RWPE2 (cell line): ENCODE data around the gene NEK7.

Source experiments
- ATAC-seq: fragments of 200-7000 bp; cut with Tn5 transposase; 3 replicates; pipeline ENCODE4 v1.9.1; 2021; ENCODE audit warnings: low read depth
- DNase-seq: peaks from one replicate; pipeline ENCODE4 v3.0.0-alpha.2; 2020; ENCODE audit warnings: low spot score
- H3K27ac ChIP-seq: fragments of 450-650 bp; 2 replicates; pipeline ENCODE4 v1.5.1; 2017; ENCODE audit warnings: mild to moderate bottlenecking; ENCODE audit not compliant: poor library complexity, severe bottlenecking
- H3K27me3 ChIP-seq: fragments of 250-450 bp; sonication (Bioruptor Pico); 2 replicates; pipeline ENCODE4 v1.5.1; 2021; ENCODE audit warnings: mild to moderate bottlenecking, moderate library complexity; ENCODE audit not compliant: insufficient read depth, poor library complexity, severe bottlenecking
- H3K36me3 ChIP-seq: fragments of 250-450 bp; sonication (Bioruptor Pico); 2 replicates; pipeline ENCODE4 v1.5.1; 2020; ENCODE audit warnings: low read depth, mild to moderate bottlenecking, moderate library complexity
- H3K4me1 ChIP-seq: fragments of 250-450 bp; sonication (Bioruptor Pico); 2 replicates; pipeline ENCODE4 v1.5.1; 2021; ENCODE audit warnings: mild to moderate bottlenecking, moderate library complexity; ENCODE audit not compliant: insufficient read depth, poor library complexity, severe bottlenecking
- H3K4me3 ChIP-seq: fragments of 250-450 bp; sonication (Bioruptor Pico); 2 replicates; pipeline ENCODE4 v1.5.1; 2021; ENCODE audit warnings: mild to moderate bottlenecking, moderate library complexity; ENCODE audit not compliant: severe bottlenecking
- H3K9me3 ChIP-seq: fragments of 250-450 bp; sonication (Bioruptor Pico); 2 replicates; pipeline ENCODE4 v1.5.1; 2021; ENCODE audit warnings: mild to moderate bottlenecking, moderate library complexity; ENCODE audit not compliant: severe bottlenecking
- CTCF ChIP-seq: fragments of 450-650 bp; IDR thresholded peaks from one replicate; pipeline ENCODE4 v1.5.1; 2017; ENCODE audit warnings: mild to moderate bottlenecking, moderate library complexity; ENCODE audit not compliant: poor library complexity, severe bottlenecking

NEK7 gene

GRCh38 chr1:198196630-198197029 is 39.8 kb downstream of the NEK7 start:
- Histone ChIP-seq H3K36me3 (no peaks in the 10 kb centered on the region), H3K9me3 (no peaks in the 10 kb centered on the region), H3K4me3 (no peak overlapping the region), H3K4me1 (no peaks in the 10 kb centered on the region), H3K27ac (no peak overlapping the region), H3K27me3 (no peaks in the 10 kb centered on the region)
- no peak for ATAC-seq
- no peak for DNase-seq
- TF ChIP-seq CTCF, result no peak

- TF ChIP-seq CTCF, result no peak
- no peak overlapping the region for H3K4me3 ChIP-seq
- H3K27ac ChIP-seq, result no peak overlapping the region
- ATAC-seq (no peak), DNase-seq (no peak)
- H3K27me3 ChIP-seq, result no peaks in the 10 kb centered on the region
- no peaks in the 10 kb centered on the region for H3K36me3 ChIP-seq
- no peaks in the 10 kb centered on the region for H3K4me1 ChIP-seq
- no peaks in the 10 kb centered on the region for H3K9me3 ChIP-seq
Observed at GRCh38 chr1:198197285-198197684, 40.5 kb downstream of the NEK7 start.

- H3K27ac ChIP-seq, result no peak overlapping the region
- DNase-seq (no peak), ATAC-seq (peak; percentile 31; the same call in 1 of the 3 replicates)
- no peaks in the 10 kb centered on the region for H3K4me1 ChIP-seq
- H3K27me3 ChIP-seq, result no peaks in the 10 kb centered on the region
- no peaks in the 10 kb centered on the region for H3K36me3 ChIP-seq
- no peak overlapping the region for H3K4me3 ChIP-seq
- H3K9me3 ChIP-seq, result no peaks in the 10 kb centered on the region
- TF ChIP-seq CTCF, result no peak
Observed at GRCh38 chr1:198199105-198199504, 42.3 kb downstream of the NEK7 start.

- no peak for ATAC-seq
- no peak overlapping the region for H3K4me3 ChIP-seq
Observed at GRCh38 chr1:198201956-198202784, 45.4 kb downstream of the NEK7 start.

More at GRCh38 chr1:198201956-198202784, 45.4 kb downstream of the NEK7 start:
- Histone ChIP-seq H3K9me3 (no peaks in the 10 kb centered on the region), H3K36me3 (no peaks in the 10 kb centered on the region), H3K4me1 (no peaks in the 10 kb centered on the region), H3K27me3 (no peaks in the 10 kb centered on the region), H3K27ac (no peak overlapping the region)
- no peak for DNase-seq
- no peak for TF ChIP-seq CTCF
